Vagina (tissue), 2 donors: ENCODE results near the gene HNF1A.

Experiments
- POLR2A ChIP-seq, 2 donors: fragments of 450-650 bp; IDR thresholded peaks; one replicate each; pipeline ENCODE4 v1.6.1; 2017; ENCODE audit warnings: antibody characterized with exemption in 2 of 2, mild to moderate bottlenecking in 2 of 2, moderate library complexity in 2 of 2
- TF ChIP-seq, protein P1 (sequence below), 3 experiments: fragments of 450-650 bp in 2 of 3; fragments of 200-600 bp in 1 of 3; sonication (generic) in 1 of 3; IDR thresholded peaks; one replicate each; pipeline ENCODE4 v1.5.1; 2017 to 2019; ENCODE audit warnings: antibody characterized with exemption in 3 of 3, mild to moderate bottlenecking in 2 of 3, moderate library complexity in 2 of 3

DNA sequence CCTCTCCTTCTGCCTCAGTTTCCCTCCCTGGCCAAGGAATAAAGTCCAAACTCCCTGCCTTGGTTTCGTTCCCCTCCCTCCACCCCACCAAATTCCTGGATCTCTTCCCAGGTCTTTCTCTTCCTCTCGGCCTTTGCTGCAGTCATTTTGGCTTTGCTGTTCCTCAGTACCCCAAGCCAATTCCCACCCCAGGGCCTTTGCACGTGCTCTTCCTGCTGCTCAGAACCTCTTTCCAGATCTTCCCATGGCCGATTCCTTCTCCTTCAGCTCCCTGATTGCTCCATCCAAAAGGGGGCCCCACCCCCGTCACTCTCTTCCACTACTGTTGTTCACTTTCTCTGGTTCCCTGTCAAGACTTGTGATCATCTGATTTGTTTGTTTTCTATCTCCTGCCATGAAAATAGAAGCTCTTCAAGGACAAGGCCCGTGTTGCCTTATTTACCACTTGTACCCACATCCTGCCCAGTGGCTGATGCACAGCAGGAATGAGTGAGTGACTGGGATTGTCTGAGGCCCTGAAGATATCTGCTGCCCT is 3.1 kb downstream of the HNF1A start:
- no peak for TF ChIP-seq POLR2A (IDR thresholded peaks at IDR 0.05)
- TF ChIP-seq, protein P1, sequence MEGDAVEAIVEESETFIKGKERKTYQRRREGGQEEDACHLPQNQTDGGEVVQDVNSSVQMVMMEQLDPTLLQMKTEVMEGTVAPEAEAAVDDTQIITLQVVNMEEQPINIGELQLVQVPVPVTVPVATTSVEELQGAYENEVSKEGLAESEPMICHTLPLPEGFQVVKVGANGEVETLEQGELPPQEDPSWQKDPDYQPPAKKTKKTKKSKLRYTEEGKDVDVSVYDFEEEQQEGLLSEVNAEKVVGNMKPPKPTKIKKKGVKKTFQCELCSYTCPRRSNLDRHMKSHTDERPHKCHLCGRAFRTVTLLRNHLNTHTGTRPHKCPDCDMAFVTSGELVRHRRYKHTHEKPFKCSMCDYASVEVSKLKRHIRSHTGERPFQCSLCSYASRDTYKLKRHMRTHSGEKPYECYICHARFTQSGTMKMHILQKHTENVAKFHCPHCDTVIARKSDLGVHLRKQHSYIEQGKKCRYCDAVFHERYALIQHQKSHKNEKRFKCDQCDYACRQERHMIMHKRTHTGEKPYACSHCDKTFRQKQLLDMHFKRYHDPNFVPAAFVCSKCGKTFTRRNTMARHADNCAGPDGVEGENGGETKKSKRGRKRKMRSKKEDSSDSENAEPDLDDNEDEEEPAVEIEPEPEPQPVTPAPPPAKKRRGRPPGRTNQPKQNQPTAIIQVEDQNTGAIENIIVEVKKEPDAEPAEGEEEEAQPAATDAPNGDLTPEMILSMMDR (IDR thresholded peaks at IDR 0.05): no peak
